Umbilical cord (tissue), 2 donors: ENCODE results near the gene MUC16. TPM values are rescaled to one million over a fixed set of nuclear protein-coding genes. Genes with fewer than 3 reads are reported as not detected.
"Not testable (repeated sequence)": the region's sequence is repeated elsewhere in the genome, so short reads cannot be mapped to it uniquely, and the experiment has no call there.

Experiments used
- DNase-seq: peaks from one replicate; pipeline ENCODE4 v3.0.0-alpha.2; 2015; ENCODE audit warnings: low spot score
- total RNA-seq: library from RNA; depleted of rRNA; stranded (reverse); fragments of >200 nt; gene quantifications from one replicate; pipeline ENCODE4 v1.2.3, GENCODE V29; 2014; ENCODE audit warnings: low replicate concordance; ENCODE audit not compliant: insufficient read depth

MUC16 gene
- 2.9 TPM for total RNA-seq

DNA sequence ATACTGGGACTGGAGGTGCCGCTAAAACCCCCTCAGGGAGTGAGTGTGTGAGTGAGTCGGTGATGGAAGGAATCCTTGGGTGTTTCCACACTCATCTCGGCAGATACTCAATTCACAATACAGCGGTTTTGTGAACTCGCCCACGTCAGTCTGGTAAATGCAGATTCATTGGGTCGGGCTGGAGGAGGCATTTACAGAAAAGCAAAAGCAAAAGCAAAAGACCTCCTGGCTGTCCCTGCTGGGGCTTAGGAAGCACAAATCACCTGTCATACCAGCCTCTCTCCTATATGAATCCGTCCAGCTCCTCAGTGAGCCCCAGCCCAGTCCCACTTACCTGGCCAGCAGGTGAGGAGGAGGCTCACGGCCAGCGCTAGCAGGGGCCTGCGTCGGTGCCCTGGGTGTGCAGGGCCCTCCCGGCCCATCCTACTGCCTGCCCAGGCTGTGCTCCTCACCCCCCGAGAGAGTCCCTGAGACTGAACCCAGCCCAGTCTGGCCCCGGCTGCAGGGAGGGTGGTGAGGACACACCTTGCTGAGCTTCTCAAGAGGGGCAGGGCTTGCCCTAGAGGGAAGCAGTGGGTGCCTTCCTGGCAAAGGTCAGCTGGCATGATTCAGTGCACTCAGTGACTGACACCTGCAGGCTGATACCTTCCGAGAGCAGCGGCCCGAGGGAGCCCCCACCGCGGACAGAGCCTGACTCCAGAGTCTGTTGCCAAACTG, at the start of gene MUC16:
Gene MUC16 (minus strand): TSS at position 475 of the 717 bp plus-strand sequence.
- DNase-seq, result no peak

DNA sequence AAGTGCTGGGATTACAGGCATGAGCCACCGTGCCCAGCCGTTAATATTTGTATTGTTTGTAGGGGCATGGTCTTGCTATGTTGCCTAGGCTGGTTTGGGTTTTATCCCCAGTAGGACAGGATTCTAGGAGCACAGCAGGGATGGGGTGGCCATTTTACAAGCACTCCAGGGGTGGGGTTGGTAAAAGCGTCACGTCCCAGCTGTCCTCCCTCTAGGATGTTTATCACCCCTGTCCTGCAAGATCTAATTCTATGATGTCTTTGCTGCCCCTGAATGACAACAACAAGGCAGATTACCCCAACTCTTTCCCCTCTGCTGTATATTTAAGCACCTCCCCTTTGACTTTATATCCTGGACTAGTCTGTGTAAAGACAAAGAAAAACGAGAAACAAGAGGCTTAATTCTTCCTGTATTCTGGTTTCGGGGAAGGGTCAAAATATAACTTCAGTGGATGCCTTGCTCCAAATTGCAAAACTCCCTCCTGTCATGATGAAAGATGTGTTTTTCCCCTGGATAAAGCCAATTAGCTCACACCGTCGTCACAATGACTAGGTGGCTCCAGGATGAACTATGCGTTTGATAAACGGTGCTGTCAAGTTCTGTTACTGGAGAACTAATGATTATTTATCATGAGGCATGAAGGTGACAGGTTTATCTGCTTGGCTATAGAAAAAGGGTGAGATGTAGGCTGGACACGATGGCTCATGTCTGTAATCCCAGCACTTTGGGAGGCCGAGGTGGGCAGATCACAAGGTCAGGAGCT, 48.9 kb upstream of the MUC16 start:
- peak; percentile 68 for DNase-seq

DNA sequence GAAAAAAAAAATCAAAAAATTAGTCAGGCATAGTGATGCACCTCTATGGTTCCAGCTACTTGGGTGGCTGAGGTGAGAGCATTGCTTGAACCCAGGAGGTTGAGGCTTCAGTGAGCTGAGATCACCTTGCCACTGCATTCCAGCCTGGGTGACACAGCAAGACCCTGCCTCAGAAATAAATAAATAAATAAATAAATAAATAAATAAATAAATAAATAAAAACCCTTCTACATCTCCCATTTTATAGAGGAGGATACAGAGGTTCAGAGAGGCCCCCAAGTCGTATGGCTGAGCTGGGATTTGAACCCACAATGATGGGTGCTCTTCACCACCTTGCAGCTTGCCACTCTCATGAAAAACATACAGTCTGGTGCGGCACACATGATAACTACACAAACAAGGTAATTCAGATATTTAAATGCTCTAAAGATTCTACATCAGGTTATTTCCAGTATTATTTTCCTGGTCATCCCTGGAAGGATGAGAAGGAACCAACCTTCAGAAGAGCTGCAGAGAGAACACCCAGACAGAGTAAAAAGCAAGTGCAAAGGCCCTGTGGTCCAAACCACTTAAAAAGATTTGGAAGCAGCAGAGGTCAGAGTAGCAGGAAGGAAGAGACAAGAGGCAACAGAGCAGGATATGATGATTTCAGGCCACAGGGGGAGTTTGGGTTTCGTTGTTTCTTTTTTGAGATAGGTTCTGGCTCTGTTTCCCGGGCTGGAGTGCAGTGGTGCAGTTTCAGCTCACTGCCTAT, 47.5 kb upstream of the MUC16 start:
- no peak for DNase-seq

DNA sequence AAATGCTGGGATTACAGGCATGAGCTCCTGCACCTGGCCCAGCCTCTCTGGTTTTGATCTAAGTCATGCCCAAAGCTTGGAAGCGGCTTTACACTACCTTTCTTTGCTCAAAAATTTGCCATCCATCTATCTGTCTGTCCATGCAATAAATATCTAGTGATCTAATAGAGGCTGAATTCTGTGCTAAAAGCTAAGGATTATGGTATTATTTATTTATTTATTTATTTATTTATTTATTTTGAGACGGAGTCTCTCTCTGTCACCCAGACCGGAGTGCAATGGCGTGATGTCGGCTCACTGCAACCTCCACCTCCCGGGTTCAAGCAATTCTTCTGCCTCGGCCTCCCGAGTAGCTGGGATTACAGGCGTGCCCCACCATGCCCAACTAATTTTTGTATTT, 45.9 kb upstream of the MUC16 start:
- not testable (repeated sequence) for DNase-seq

DNA sequence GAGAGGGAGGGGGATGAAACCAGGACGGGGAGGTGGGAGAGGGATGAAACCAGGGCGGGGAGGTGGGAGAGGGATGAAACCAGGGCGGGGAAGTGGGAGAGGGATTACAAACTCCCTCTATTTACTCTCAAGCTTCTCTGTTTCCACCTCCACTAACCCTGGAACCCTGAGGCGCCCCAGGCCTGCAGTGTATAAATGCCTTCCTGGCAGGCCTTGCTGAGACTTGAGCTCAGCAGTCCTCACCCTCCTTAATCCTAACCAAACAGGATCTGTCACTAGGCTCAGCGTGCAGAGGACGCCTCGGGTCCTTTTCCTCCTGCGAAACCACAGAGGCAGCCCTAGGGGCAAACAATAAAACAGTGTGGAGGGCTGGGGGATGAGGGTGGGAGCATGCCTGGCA, 44.6 kb upstream of the MUC16 start:
- DNase-seq, result peak; percentile 86

DNA sequence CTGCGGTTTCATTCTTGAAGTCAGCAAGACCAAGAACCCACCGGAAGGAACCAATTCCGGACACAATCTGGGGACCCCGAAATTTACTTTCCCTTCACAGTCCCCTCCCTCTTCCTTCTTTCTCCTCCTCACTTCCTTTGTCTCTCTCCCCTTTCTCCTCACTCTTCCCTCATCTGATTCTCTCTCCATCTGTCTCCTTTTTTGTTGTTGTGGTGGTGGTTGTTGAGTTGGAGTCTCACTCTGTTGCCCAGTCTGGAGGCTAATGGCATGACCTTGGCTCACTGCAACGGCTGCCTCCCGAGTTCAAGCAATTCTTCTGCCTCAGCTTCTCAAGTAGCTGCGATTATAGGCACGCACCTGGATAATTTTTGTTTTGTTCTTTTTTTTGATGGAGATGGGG, 44.0 kb upstream of the MUC16 start:
- no peak for DNase-seq

DNA sequence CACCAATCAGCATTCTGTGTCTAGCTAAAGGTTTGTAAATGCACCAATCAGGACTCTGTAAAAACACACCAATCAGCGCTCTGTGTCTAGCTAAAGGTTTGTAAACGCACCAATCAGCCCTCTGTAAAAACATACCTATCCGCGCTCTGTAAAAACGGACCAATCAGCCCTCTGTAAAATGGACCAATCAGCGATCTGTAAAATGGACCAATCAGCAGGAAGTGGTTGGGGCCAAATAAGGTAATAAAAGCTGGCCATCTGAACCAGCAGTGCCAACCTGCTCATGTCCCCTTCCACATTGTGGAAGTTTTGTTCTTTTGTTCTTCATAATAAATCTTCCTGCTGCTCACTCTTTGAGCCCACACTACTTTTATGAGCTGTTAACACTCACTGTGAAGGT, 43.5 kb upstream of the MUC16 start:
- not testable (repeated sequence) for DNase-seq

DNA sequence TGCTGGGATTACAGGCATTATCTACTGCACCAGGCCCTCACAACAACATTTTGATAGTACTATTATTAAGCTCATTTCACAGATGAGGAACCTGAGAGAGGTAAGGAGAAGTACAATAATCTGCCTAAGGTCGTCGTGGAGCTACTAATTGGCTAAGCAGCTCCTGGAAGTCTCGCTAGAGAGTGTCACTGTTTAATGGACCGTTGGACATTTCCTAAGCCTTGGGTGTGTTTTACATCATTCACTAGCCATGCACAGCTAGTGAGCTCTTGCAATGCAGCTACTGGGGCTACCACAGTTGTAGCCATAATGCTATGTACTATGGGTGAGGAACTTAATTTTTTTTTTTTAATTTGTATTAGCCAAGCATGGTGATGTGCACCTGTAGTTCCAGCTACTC, 42.7 kb upstream of the MUC16 start:
- no peak for DNase-seq

DNA sequence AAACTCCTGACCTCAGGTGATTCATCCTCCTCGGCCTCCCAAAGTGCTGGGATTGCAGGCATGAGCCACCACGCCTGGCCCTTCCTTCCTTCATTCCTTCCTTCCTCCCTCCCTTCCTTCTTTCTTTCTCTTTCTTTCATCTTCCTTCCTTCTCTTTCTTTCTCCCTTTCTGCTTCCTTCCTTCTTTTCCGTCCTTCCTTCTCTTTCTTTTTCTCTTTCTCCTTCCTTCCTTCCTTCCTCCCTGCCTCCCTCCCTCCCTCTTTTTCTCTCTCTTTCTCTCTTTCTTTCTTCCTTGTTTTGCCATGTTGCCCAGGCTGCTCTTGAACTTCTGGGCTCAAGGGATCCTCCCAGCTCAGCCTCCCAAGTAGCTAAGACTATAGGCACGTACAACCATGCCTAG, 36.5 kb upstream of the MUC16 start:
- DNase-seq, result no peak

DNA sequence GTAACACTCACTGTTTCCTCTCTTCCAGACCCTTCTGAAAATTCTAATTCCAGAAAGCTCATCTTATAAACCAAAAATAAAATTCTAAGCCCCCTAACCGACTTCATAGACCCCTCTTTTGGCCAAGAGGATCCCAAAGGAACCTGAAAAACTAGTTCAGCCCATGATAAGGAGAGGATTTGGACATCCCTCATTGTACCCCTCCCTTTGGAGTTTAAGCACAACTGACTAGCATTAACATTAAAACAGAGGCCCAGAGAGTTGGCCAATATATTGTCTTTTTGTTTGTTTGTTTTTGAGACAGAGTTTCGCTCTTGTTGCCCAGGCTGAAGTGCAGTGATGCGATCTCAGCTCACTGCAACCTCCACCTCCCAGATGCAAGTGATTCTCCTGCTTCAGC, 34.2 kb upstream of the MUC16 start:
- no peak for DNase-seq

DNA sequence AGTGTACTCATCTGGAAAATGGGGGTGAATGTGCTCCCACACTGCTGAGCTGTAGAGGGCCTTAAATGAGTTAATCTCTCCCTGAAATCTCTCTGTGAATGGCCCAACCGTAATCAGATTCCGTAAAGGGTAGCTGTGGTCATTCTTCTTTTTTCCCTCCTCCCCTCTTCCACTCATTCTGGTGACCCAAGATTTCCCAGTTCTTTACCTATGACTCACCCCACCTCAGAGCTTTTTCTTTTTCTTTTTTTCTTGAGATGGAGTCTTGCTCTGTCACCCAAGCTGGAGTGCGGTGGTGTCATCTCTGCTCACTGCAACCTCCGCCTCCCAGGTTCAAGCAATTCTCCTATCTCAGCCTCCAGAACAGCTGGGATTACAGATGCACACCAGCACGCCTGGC, 33.3 kb upstream of the MUC16 start:
- no peak for DNase-seq

DNA sequence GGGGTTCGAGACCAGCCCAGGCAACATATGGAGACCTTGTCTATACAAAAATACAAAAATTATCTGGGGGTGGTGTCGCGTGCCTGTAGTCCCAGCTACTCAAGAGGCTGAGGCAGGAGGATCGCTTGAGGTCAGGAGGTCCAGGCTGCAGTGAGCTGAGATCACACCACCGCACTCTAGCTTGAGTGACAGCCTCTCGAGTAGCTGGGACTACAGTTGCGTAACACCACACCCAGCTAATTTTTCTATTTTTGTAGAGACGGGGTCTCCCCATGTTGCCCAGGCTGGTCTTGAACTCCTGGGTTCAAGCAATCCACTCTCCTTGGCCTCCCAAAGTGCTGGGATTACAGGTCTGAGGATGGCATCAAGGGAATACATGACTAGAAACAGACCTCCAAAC, 30.8 kb upstream of the MUC16 start:
- no peak for DNase-seq

DNA sequence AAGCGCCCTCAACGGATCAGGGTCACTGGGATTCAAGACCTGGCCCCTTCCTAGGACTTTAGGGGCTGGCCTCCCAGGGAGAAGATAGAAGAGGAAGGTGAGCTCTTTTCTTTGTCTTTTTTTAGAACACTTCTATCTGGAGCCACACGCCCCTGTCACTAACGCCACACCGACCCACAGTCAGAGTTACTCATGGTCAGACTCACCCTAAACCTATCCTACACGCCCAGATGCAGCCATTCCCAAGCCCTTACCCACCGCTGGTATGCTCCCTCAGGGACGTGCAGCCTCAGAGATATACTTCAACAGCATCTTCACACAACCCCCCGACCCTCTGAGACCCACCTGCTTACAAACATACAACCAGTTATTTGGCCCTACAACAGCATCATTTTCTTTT, 29.9 kb upstream of the MUC16 start:
- no peak for DNase-seq

DNA sequence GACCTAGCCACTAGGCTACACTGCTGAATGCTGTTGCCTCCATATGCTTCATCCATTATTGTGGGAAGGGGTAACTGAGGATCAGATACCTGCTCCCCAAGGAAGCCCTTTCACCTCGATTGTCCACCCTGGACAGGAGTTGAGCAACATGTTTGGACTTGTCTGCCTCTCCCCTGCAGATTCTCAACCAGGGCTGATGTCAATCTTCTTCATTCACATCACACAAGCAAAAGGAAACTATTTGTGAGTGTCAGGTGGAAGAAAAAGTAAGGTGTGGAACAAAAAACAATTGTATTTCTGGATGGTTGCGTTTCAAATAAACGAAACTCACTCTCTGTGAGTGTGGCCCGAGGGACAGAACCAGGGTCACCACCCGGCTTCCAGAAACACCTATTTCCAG, 29.5 kb upstream of the MUC16 start:
- no peak for DNase-seq

DNA sequence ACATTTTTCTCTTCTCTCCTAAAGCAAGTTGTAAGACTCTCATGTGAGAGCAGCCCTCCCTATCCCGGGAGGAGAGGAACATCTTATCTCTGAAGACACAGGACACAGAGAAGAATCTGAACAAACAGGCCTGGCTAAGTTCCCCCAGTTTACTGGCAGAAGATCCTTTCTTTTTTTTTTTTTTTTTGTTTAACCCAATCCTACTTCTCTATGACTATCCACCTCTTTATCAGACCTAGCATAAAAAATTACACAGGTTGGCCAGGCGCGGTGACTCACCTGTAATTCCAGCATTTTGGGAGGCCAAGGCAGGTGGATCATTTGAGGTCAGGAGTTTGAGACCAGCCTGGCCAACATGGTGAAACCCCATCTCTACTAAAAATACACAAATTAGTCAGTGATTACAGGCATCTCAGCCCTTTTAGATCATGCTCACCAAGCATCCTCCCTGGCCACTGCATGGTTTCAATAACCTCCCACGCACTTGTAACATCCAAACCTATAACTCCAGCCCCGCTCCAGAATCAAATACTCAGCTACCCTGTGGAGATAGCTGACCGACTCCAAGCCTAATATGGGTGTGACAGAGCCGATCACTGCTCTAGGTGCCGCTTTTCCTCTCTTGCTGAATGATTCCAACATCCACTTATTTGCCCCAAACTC, 27.3 kb upstream of the MUC16 start:
- peak; percentile 62 for DNase-seq

DNA sequence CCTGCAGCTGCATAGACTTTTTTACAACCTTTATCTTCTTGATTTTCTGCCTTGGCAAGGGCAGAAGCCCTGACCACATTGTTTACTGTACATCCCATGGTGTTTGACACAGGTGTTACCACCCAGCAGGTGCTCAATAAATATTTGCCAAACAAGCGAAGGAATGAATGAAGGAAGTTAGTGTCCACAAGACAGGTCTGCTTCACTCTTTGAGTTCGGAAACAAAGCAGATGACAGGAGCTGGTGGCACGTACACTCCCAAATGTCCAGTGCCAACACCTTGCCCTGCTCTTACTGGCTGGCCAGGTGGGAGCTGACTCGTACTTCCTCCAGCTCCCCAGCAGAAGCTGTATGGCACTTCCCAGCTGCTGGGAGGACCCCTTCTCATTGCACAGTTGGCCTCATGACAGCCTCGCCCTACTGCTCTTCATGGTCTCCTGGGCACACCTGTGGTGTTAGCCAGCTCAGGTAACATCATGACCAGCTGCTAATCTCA, 22.0 kb upstream of the MUC16 start:
- no peak for DNase-seq

DNA sequence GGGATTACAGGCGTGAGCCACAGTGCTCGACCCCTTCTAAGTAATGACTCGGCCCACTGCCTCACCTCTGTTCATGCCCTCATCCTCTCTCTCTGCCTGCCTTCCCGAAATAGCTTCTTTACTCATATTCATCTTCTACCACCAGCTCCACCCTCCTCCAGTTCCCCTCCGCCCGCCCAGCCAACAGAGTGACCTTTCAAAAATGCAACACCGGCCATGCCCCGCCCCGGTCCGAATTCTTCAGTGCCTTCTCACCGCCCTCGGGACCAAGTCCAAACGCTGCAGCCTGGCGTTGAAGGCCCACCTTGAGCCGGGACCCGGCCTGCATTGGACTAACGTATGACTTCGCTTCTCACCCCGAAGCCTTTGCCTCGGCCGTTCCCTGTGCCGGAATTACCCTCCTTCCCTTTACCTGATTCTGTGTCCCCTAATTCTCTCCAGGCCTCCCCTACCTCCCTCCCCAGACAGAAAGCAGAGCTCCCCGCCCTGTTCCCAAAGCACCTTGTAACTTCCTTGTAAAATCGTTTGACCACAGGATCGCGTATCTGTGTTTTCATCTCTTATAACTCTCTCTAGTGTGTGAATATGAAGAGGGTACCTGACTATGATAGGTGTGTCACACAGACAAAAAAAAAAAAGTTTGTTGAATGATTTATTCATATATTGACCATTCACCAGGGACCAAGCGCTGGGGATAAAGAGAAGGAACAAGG, 8.1 kb upstream of the MUC16 start:
- no peak for DNase-seq

DNA sequence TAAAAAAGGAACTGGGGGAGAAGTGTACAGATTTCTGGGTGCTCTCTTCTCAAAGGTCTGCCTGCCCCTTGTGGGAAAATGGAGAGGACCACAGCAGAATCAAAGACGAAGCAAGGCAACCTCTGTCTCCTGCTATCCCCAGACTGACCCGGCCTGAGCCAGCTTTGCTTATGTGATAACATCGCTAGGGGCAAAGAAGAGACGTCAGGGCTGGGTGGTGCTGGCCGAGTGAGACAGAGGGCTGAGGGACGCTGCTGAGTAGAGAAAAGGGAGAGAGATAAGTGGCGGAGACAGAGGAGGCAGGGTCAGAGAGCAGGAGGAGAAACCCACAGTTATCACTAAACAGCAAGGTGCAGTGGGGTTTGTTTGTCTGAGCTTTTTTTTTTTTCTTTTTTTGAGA, 4.6 kb upstream of the MUC16 start:
- DNase-seq, result no peak

DNA sequence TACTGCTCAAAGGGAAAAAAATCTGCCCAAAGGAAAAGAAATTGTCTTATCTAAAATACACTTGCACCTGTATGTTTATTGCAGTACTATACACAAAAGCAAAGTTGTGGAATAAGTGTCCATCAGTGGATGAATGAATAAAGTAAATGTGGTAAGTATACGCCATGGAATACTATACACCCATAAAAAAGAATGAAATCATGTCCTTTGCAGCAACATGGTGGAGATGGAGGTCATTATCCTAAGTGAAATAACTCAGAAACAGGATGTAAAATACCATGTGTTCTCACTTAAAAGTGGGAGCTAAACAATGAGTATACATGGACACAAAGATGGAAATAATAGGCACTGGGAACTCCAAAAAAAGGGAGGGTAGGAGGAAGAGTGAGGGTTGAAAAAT, 3.8 kb upstream of the MUC16 start:
- no peak for DNase-seq

DNA sequence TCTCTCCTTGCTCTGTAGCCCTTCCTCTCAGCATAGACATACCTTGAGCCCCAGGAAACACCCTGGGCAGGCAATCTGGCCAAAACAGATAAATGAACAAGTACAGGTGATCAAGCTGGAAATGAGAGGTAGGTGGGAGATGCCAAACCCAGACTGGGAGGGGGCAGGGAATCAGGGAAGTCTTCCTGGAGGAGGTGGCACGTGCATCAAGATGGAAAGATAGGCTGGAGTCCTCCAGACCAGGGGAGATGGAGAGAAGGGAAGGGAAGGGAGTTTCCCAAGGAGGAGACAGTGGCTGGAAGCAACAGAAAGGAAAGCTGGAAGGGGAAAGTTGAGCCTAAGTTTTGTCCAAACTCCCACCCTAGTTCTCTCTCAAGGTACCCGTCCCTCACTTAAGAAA, 1.7 kb upstream of the MUC16 start:
- DNase-seq, result no peak

DNA sequence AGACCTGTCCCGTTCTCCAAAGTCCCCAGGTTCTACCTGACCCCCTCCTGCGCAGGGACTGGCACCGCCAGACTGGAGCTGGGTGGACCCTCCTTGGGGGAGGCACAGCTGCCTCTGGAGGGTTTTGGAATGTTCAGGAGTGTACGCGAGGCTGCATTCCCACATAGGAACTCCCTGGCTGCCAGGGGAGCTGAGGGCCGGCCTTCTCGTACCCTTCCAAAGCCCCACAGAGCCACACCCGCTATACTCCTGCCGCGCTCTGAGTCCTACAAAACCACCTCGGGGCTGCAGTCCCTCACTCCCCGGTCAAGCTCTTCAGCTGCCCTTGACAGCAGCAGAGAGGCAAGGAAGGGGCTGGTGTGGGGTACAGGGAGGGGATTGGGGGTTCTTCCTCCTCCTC, 484 bp upstream of the MUC16 start:
- DNase-seq, result no peak
